ENCODE results near the gene ZNF689. TPM values are rescaled to one million over a fixed set of nuclear protein-coding genes. Genes with fewer than 3 reads are reported as not detected.

Gene ZNF689
- total and polyA plus RNA-seq, 2 of the 13 experiments (the other 11 are each of a cell fraction or from before 2014, with no cell fraction given): 9.7 to 19.5 TPM

DNA sequence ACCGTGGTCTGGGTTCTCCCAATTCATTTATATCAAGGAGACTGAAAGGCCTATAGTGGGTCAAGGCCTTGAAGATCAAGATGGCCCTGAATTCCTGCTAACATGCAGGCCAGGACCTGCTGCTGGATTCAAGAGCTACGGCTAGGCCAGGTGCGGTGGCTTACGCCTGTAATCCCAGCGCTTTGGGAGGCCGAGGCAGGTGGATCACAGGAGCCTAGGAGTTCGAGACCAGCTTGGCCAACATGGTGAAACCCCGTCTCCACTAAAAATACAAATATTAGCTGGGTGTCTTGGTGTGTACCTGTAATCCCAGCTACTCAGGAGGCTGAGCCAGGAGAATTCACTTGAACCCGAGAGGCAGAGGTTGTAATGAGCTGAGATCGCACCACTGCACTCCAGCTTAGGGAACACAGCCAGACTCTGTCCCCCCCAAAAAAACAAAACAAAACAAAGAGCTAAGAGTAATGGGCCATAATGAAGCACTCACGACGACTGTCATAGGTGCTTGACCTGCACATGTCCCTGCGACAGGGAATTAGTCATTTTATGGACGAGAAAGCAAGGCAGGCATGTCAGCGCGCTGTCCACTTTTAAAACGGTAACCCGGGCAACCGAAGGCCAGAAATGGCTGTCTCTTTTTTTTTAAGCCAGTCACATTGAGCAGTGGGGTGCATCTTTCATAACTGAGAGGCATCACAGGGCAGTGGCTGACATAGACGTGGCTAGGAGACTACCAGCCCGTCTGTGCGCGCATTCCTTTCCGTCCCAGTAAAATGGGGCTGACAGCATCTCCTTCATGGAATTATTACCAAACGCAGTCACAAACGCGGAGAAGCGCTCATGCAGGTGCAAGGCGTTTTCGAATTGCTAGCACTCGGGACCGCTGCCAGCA, 47.0 kb upstream of the ZNF689 start (continued):
- TF ChIP-seq KLF15 (CRISPR knock-in tag; IDR thresholded peaks at IDR 0.05; ENCODE audit: borderline replicate concordance) (no peak), MED13 (CRISPR knock-in tag; IDR thresholded peaks at IDR 0.05) (no peak), STAT5B (CRISPR knock-in tag; IDR thresholded peaks at IDR 0.05) (no peak), ZNF460 (CRISPR knock-in tag; IDR thresholded peaks at IDR 0.05; ENCODE audit: borderline replicate concordance) (no peak), ZNF282 (IDR thresholded peaks at IDR 0.05; ENCODE audit: partially characterized antibody) (no peak), MYC (CRISPR knock-in tag; IDR thresholded peaks at IDR 0.05; ENCODE audit: borderline replicate concordance) (no peak), RARG (CRISPR knock-in tag; IDR thresholded peaks at IDR 0.05; ENCODE audit: low read depth) (no peak), TAF1 (CRISPR knock-in tag; IDR thresholded peaks at IDR 0.05) (no peak), ZNF549 (CRISPR knock-in tag; IDR thresholded peaks at IDR 0.05) (no peak), SYNCRIP (IDR thresholded peaks at IDR 0.05; ENCODE audit: insufficient read depth, low read depth, low read length) (no peak), ZNF256 (CRISPR knock-in tag; conservative IDR thresholded peaks at IDR 0.05) (no peak), THYN1 (CRISPR knock-in tag; IDR thresholded peaks at IDR 0.05; ENCODE audit: borderline replicate concordance, low read depth) (no peak), MIER3 (CRISPR knock-in tag; IDR thresholded peaks at IDR 0.05; ENCODE audit: borderline replicate concordance) (no peak; the same call in 1 of the 2 replicates), ZNF329 (CRISPR knock-in tag; IDR thresholded peaks at IDR 0.05; ENCODE audit: low read depth) (no peak), ZBTB3 (CRISPR knock-in tag; IDR thresholded peaks at IDR 0.05; ENCODE audit: borderline replicate concordance, low read depth) (no peak), KDM1A (CRISPR knock-in tag; IDR thresholded peaks at IDR 0.05) (no peak), ZNF446 (CRISPR knock-in tag; IDR thresholded peaks at IDR 0.05) (peak; percentile 94)
- TF ChIP-seq, protein P1, sequence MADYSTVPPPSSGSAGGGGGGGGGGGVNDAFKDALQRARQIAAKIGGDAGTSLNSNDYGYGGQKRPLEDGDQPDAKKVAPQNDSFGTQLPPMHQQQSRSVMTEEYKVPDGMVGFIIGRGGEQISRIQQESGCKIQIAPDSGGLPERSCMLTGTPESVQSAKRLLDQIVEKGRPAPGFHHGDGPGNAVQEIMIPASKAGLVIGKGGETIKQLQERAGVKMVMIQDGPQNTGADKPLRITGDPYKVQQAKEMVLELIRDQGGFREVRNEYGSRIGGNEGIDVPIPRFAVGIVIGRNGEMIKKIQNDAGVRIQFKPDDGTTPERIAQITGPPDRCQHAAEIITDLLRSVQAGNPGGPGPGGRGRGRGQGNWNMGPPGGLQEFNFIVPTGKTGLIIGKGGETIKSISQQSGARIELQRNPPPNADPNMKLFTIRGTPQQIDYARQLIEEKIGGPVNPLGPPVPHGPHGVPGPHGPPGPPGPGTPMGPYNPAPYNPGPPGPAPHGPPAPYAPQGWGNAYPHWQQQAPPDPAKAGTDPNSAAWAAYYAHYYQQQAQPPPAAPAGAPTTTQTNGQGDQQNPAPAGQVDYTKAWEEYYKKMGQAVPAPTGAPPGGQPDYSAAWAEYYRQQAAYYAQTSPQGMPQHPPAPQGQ (CRISPR knock-in tag; IDR thresholded peaks at IDR 0.05; ENCODE audit: borderline replicate concordance): no peak
- TF ChIP-seq, protein P2, sequence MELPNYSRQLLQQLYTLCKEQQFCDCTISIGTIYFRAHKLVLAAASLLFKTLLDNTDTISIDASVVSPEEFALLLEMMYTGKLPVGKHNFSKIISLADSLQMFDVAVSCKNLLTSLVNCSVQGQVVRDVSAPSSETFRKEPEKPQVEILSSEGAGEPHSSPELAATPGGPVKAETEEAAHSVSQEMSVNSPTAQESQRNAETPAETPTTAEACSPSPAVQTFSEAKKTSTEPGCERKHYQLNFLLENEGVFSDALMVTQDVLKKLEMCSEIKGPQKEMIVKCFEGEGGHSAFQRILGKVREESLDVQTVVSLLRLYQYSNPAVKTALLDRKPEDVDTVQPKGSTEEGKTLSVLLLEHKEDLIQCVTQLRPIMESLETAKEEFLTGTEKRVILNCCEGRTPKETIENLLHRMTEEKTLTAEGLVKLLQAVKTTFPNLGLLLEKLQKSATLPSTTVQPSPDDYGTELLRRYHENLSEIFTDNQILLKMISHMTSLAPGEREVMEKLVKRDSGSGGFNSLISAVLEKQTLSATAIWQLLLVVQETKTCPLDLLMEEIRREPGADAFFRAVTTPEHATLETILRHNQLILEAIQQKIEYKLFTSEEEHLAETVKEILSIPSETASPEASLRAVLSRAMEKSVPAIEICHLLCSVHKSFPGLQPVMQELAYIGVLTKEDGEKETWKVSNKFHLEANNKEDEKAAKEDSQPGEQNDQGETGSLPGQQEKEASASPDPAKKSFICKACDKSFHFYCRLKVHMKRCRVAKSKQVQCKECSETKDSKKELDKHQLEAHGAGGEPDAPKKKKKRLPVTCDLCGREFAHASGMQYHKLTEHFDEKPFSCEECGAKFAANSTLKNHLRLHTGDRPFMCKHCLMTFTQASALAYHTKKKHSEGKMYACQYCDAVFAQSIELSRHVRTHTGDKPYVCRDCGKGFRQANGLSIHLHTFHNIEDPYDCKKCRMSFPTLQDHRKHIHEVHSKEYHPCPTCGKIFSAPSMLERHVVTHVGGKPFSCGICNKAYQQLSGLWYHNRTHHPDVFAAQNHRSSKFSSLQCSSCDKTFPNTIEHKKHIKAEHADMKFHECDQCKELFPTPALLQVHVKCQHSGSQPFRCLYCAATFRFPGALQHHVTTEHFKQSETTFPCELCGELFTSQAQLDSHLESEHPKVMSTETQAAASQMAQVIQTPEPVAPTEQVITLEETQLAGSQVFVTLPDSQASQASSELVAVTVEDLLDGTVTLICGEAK (IDR thresholded peaks at IDR 0.05): no peak
- TF ChIP-seq, protein P2 (CRISPR knock-in tag; IDR thresholded peaks at IDR 0.05): peak; percentile 21; the same call in 1 of the 2 replicates

Data from HepG2 (cell line).